Brain pericyte (primary cell): ENCODE results near the gene ZNF507.
"Not testable (repeated sequence)": the region's sequence is repeated elsewhere in the genome, so short reads cannot be mapped to it uniquely, and the experiment has no call there.

Experiments used
- DNase-seq: peaks from one replicate; pipeline ENCODE4 v3.0.0-alpha.2; 2012; ENCODE audit warnings: low read depth, low spot score

ZNF507 gene

GRCh38 chr19:32407004-32407992 lies 61.9 kb downstream of the ZNF507 start:
- no peak for DNase-seq

GRCh38 chr19:32415246-32415645 lies 69.8 kb downstream of the ZNF507 start:
- DNase-seq, result no peak

GRCh38 chr19:32415669-32416068 lies 70.3 kb downstream of the ZNF507 start:
- DNase-seq, result no peak

GRCh38 chr19:32416749-32417456 lies 71.5 kb downstream of the ZNF507 start:
- no peak for DNase-seq

GRCh38 chr19:32418155-32418554 lies 72.7 kb downstream of the ZNF507 start:
- DNase-seq, result no peak

- DNase-seq, result no peak
Measured at GRCh38 chr19:32421589-32422361, 76.4 kb downstream of the ZNF507 start.

GRCh38 chr19:32422435-32422834 lies 77.0 kb downstream of the ZNF507 start:
- DNase-seq, result no peak

GRCh38 chr19:32423944-32424343 lies 78.5 kb downstream of the ZNF507 start:
- not testable (repeated sequence) for DNase-seq

GRCh38 chr19:32427536-32427935 lies 82.1 kb downstream of the ZNF507 start:
- DNase-seq, result no peak

- DNase-seq, result no peak
Measured at GRCh38 chr19:32436692-32437091, 91.3 kb downstream of the ZNF507 start.

- no peak for DNase-seq
Measured at GRCh38 chr19:32437096-32437495, 91.7 kb downstream of the ZNF507 start.
